Measurements from ENCODE around the gene CTNNBL1. TPM values are rescaled to one million over a fixed set of nuclear protein-coding genes. Genes with fewer than 3 reads are reported as not detected.

The CTNNBL1 gene
- total RNA-seq, 2 experiments from 2014 or later: 31.1 to 33.4 TPM

DNA sequence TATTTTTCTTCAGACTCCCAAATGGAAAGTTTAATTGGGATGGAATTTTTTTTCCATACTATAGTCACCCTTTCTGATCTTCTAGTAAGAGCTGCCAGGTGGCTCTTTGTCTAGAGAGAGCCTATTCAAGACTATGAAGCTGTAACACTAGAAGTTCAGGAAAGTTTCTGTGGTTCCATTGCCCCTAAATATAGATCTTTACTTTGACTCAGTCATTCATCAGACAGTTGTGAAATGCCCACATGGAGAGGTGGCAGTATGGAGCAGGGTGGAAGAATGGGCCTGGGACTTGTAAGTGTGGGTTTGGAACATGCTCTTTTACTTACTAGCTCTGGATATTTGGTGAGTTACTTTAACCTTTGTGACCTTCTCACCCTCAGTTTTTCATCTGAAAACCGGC lies 87.8 kb downstream of the CTNNBL1 start:
- Histone ChIP-seq H3K4me1 (ENCODE audit: insufficient read depth, low read length) (no peaks in the 10 kb centered on the region), H3K9me3 (ENCODE audit: control insufficient read depth in 1 of 2, insufficient read depth in 1 of 2, low read length in 2 of 2) (no peaks in the 10 kb centered on the region), H3K27me3 (ENCODE audit: control insufficient read depth in 1 of 2, insufficient read depth in 2 of 2, low read length in 2 of 2) (no peaks in the 10 kb centered on the region), H3K36me3 (ENCODE audit: insufficient read depth, low read length) (peaks cover 39% of the 10 kb centered on the region), H3K27ac (ENCODE audit: low read depth in 1 of 2, low read length in 2 of 2) (no peak overlapping the region), H3K4me3 (ENCODE audit: low read length) (no peak overlapping the region)
- intact Hi-C loops (cut with DNase I, micrococcal nuclease): no loop called here
- ChIA-PET POLR2A (no interaction called here), CTCF (interaction anchor here (1.0 to 1.3 kb wide), 2 partner anchors 30 to 31 kb away, joined by 3 read pairs; no protein-coding TSS in a partner anchor)
- Mint-ChIP-seq H3K36me3 (ENCODE audit: low read depth) (peaks cover 84% of the 10 kb centered on the region), H3K27me3 (no peaks in the 10 kb centered on the region), H3K9me3 (no peaks in the 10 kb centered on the region), H3K27ac (no peak overlapping the region), H3K4me3 (no peak overlapping the region), H3K4me1 (ENCODE audit: low read depth) (no peaks in the 10 kb centered on the region)
- DNase-seq: no peak
- ATAC-seq (ENCODE audit: poor library complexity): no peak
- TF ChIP-seq, protein P1, sequence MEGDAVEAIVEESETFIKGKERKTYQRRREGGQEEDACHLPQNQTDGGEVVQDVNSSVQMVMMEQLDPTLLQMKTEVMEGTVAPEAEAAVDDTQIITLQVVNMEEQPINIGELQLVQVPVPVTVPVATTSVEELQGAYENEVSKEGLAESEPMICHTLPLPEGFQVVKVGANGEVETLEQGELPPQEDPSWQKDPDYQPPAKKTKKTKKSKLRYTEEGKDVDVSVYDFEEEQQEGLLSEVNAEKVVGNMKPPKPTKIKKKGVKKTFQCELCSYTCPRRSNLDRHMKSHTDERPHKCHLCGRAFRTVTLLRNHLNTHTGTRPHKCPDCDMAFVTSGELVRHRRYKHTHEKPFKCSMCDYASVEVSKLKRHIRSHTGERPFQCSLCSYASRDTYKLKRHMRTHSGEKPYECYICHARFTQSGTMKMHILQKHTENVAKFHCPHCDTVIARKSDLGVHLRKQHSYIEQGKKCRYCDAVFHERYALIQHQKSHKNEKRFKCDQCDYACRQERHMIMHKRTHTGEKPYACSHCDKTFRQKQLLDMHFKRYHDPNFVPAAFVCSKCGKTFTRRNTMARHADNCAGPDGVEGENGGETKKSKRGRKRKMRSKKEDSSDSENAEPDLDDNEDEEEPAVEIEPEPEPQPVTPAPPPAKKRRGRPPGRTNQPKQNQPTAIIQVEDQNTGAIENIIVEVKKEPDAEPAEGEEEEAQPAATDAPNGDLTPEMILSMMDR (IDR thresholded peaks at IDR 0.05): no peak

DNA sequence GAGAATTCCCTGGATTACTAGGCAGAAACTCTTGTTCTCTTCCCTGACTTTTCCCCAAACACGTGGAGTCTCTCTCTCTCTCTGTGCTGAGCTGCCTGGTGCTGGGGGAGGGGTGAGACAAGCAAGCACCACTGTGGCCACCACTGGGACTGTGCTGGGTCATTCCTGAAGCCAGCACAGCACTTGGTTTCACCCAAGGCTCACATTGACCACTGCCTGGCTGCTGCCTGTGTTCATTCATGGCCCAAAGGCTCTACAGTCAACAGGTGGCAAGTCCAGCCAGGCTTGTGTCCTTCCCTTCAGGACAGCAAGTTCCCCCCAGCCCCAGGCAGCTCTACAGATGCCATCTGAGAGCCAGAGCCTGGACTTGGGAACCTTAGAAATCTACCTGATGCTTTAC lies 92.2 kb downstream of the CTNNBL1 start:
- ChIA-PET POLR2A (no interaction called here), CTCF (no interaction called here)
- Histone ChIP-seq H3K36me3 (ENCODE audit: insufficient read depth, low read length) (peaks cover 42% of the 10 kb centered on the region), H3K4me1 (ENCODE audit: insufficient read depth, low read length) (no peaks in the 10 kb centered on the region), H3K27me3 (ENCODE audit: control insufficient read depth in 1 of 2, insufficient read depth in 2 of 2, low read length in 2 of 2) (no peaks in the 10 kb centered on the region), H3K4me3 (ENCODE audit: low read length) (no peak overlapping the region), H3K9me3 (ENCODE audit: control insufficient read depth in 1 of 2, insufficient read depth in 1 of 2, low read length in 2 of 2) (no peaks in the 10 kb centered on the region), H3K27ac (ENCODE audit: low read depth in 1 of 2, low read length in 2 of 2) (no peak overlapping the region)
- no peaks in the 10 kb centered on the region for H3K27me3 Mint-ChIP-seq
- H3K4me3 Mint-ChIP-seq: no peak overlapping the region
- ATAC-seq (ENCODE audit: poor library complexity): no peak
- no peaks in the 10 kb centered on the region for H3K4me1 Mint-ChIP-seq (ENCODE audit: low read depth)
- peaks cover 3% of the 10 kb centered on the region for H3K9me3 Mint-ChIP-seq
- DNase-seq: no peak
- H3K36me3 Mint-ChIP-seq (ENCODE audit: low read depth): peaks cover 89% of the 10 kb centered on the region
- H3K27ac Mint-ChIP-seq: no peak overlapping the region
- intact Hi-C loops (cut with DNase I, micrococcal nuclease): no loop called here
- TF ChIP-seq, protein P1 (IDR thresholded peaks at IDR 0.05): no peak

DNA sequence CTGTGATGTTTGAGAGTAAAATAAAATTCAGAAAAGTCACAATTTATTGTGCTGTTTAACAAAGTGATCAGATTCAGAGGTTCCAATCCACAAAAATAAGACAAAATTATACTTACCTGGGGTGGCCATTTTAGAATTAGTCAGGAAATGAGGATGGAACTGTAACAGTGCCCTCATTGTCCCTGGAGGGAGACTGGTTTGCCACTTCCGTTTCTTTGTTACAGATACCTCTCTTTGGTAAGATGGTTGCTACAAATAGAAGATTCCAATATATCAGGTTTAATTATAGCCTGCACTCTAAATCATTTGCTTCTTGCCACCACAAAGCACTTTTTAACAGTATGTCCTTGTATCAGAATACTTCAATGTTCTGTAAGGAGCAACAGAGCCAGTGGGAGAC lies 95.6 kb downstream of the CTNNBL1 start:
- Mint-ChIP-seq H3K27ac (no peak overlapping the region), H3K4me1 (ENCODE audit: low read depth) (no peaks in the 10 kb centered on the region), H3K9me3 (peaks cover 5% of the 10 kb centered on the region), H3K27me3 (no peaks in the 10 kb centered on the region), H3K36me3 (ENCODE audit: low read depth) (peaks cover 95% of the 10 kb centered on the region), H3K4me3 (no peak overlapping the region)
- DNase-seq: no peak
- H3K4me1 ChIP-seq (ENCODE audit: insufficient read depth, low read length): no peaks in the 10 kb centered on the region
- intact Hi-C loops (cut with DNase I, micrococcal nuclease): no loop called here
- H3K4me3 ChIP-seq (ENCODE audit: low read length): no peak overlapping the region
- H3K27ac ChIP-seq (ENCODE audit: low read depth in 1 of 2, low read length in 2 of 2): no peak overlapping the region
- H3K36me3 ChIP-seq (ENCODE audit: insufficient read depth, low read length): peaks cover 42% of the 10 kb centered on the region
- no peak for ATAC-seq (ENCODE audit: poor library complexity)
- TF ChIP-seq, protein P1 (IDR thresholded peaks at IDR 0.05): no peak
- POLR2A ChIA-PET: no interaction called here
- H3K27me3 ChIP-seq (ENCODE audit: control insufficient read depth in 1 of 2, insufficient read depth in 2 of 2, low read length in 2 of 2): no peaks in the 10 kb centered on the region
- CTCF ChIA-PET: no interaction called here
- no peaks in the 10 kb centered on the region for H3K9me3 ChIP-seq (ENCODE audit: control insufficient read depth in 1 of 2, insufficient read depth in 1 of 2, low read length in 2 of 2)

Data from CD4-positive, alpha-beta T cell (primary cell).